Dendritic cell treated with granulocyte-macrophage colony-stimulating factor and Interleukin-4, amounts not matched to agents 40 ng/mL and 50 ng/mL, for 4 days (primary cell): ENCODE data around the gene IL15RA.

Experiments
- H3K27ac Mint-ChIP-seq: one replicate; pipeline ENCODE4 v1.8.0; 2022; ENCODE audit warnings: mild to moderate bottlenecking, mixed read lengths
- H3K27me3 Mint-ChIP-seq: one replicate; pipeline ENCODE4 v1.8.0; 2022; ENCODE audit warnings: mild to moderate bottlenecking, mixed read lengths
- H3K36me3 Mint-ChIP-seq: one replicate; pipeline ENCODE4 v1.8.0; 2022; ENCODE audit warnings: low read depth, mixed read lengths
- H3K4me1 Mint-ChIP-seq: one replicate; pipeline ENCODE4 v1.8.0; 2022; ENCODE audit warnings: low read depth, mixed read lengths
- H3K4me3 Mint-ChIP-seq: one replicate; pipeline ENCODE4 v1.8.0; 2022; ENCODE audit warnings: mild to moderate bottlenecking, moderate library complexity, mixed read lengths
- H3K9me3 Mint-ChIP-seq: one replicate; pipeline ENCODE4 v1.8.0; 2022; ENCODE audit warnings: mixed read lengths
- intact Hi-C: fragments of 100-400 bp; cut with micrococcal nuclease; formaldehyde crosslinking; loops from one replicate; pipeline ENCODE4 v1.15.0; 2022

IL15RA gene

GRCh38 chr10:5905854-5906507 lies 71.4 kb downstream of the IL15RA start:
- H3K4me3 Mint-ChIP-seq = no peak overlapping the region
- peaks cover 71% of the 10 kb centered on the region for H3K36me3 Mint-ChIP-seq
- no peaks in the 10 kb centered on the region for H3K27me3 Mint-ChIP-seq
- peaks cover 23% of the 10 kb centered on the region for H3K4me1 Mint-ChIP-seq
- no peaks in the 10 kb centered on the region for H3K9me3 Mint-ChIP-seq
- intact Hi-C loops = no loop called here
- no peak overlapping the region for H3K27ac Mint-ChIP-seq

DNA sequence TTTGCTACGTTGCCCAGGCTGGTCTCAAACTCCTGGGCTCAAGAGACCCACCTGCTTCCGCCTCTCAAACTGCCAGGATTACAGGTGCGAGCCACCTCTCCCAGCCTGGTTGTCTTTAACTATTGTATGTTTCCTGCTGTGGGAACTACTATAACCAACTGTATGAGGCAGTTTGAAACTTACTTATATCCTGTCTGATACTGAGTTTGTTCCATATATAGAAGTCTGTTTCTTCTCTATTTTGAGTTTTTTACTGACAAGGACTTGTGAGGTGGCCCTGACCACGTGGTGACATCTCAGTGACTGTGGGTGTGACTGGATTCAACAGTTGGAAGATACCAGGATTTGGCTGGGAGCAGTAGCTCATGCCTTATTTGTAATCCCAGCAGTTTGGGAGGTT lies 73.1 kb downstream of the IL15RA start:
- H3K27ac Mint-ChIP-seq = peak overlapping the region; percentile 30
- peaks cover 54% of the 10 kb centered on the region for H3K36me3 Mint-ChIP-seq
- intact Hi-C loops = no loop called here
- H3K9me3 Mint-ChIP-seq = no peaks in the 10 kb centered on the region
- no peak overlapping the region for H3K4me3 Mint-ChIP-seq
- H3K4me1 Mint-ChIP-seq = peaks cover 23% of the 10 kb centered on the region
- no peaks in the 10 kb centered on the region for H3K27me3 Mint-ChIP-seq

DNA sequence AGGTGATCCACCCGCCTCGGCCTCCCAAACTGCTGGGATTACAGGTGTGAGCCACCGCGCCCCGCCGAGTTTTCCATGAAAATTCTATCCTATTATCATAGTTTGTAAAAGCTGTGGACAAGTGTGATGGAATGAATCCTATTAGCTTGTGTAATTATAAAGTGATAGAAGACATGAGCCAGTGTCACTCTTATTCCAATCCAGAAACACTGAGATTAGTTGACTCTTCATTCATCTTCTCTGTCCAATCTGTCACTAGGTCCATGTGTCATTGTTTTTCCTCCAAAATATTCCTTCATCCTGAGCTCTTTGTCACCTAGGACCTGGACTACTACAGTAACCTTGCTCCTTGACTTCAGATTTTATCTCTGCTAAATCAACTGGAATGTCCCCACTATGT lies 73.8 kb downstream of the IL15RA start:
- intact Hi-C loops = no loop called here
- Mint-ChIP-seq H3K36me3 (peaks cover 47% of the 10 kb centered on the region), H3K27ac (no peak overlapping the region), H3K9me3 (no peaks in the 10 kb centered on the region), H3K4me3 (no peak overlapping the region), H3K27me3 (no peaks in the 10 kb centered on the region), H3K4me1 (peaks cover 23% of the 10 kb centered on the region)

DNA sequence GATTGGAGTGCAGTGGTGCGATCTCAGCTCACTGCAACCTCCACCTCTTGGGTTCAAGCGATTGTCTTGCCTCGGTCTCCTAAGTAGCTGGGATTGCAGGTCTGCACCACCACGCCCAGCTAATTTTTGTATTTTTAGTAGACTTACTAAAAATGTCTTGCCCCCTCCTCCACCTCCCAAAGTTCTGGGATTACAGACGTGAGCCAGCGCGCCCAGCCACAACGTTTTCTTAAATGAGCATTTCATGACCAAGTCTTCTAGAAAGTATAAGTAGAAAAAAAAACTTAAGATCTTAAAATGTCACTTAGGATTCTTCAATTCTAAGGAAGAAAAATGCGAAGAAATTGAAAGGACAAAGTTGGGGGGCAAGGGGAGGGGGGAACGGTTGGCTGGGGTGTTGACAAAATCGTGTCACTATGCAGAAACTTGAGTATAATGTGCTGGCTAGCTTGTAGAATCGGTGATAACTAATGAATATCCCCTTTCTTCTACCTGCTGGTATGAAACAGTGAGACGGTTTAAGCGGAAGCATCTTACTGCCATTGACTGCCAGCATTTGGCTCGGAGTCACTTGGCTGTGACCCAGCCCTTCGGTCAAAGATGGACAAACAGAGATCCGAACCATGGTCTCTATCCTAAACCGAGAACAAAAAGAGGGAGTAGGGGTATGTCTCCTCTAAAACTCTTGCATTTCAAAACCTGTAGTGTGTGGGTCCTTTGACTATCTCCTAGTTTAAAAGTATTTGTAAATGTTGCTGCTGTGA lies 74.7 kb downstream of the IL15RA start:
- no peak overlapping the region for H3K27ac Mint-ChIP-seq
- peaks cover 23% of the 10 kb centered on the region for H3K4me1 Mint-ChIP-seq
- no peaks in the 10 kb centered on the region for H3K27me3 Mint-ChIP-seq
- peaks cover 47% of the 10 kb centered on the region for H3K36me3 Mint-ChIP-seq
- peaks cover 7% of the 10 kb centered on the region for H3K9me3 Mint-ChIP-seq
- H3K4me3 Mint-ChIP-seq = no peak overlapping the region
- intact Hi-C loops = no loop called here
